Transverse colon (tissue), 3 donors: ENCODE data around the gene RTF2.

Source experiments
- CTCF ChIP-seq, 5 experiments: fragments of 200-600 bp in 3 of 5; fragments of 450-650 bp in 2 of 5; sonication (generic) in 3 of 5; IDR thresholded peaks; 1 replicate in 2 of 5; 2 replicates in 3 of 5; pipeline ENCODE4 v1.5.1; 2016 to 2017; ENCODE audit warnings: antibody characterized with exemption in 5 of 5, inconsistent platforms in 3 of 5, mild to moderate bottlenecking in 2 of 5, moderate library complexity in 1 of 5
- POLR2A ChIP-seq: fragments of 450-650 bp; IDR thresholded peaks from one replicate; pipeline ENCODE4 v1.6.1; 2016; ENCODE audit warnings: antibody characterized with exemption, mild to moderate bottlenecking, moderate library complexity

GRCh38 chr20:56487216-56487615 is 18.8 kb downstream of the RTF2 start:
- TF ChIP-seq CTCF (IDR thresholded peaks at IDR 0.05) = no peak
- no peak for TF ChIP-seq POLR2A
